Heart left ventricle (tissue), 13 donors: ENCODE data around the gene MTX3.

Experiments
- CTCF ChIP-seq, 12 donors: fragments of 200-600 bp; sonication (generic) in 4 of 12; IDR thresholded peaks; one replicate each; pipeline versions ENCODE4 v1.5.0 to v1.8.0; 2018 to 2022; ENCODE audit warnings: antibody characterized with exemption in 12 of 12, mild to moderate bottlenecking in 5 of 12
- POLR2A ChIP-seq, 2 donors: fragments of 450-650 bp; IDR thresholded peaks; one replicate each; pipeline ENCODE4 v1.6.1; 2017; ENCODE audit warnings: antibody characterized with exemption in 2 of 2, mild to moderate bottlenecking in 2 of 2, moderate library complexity in 2 of 2
- donor health status: ischemic (EF 13 %, LVEDD 7.1; RV severe dilation, severe dysfunction).
- donor health status: DM: no; HTN: yes; CAD: no.
- donor health status: DM: no; HTN: no; CAD: no.
- donor health status: ischemic (EF 25% LVEDD 6.9; RV normal size, moderate dysfunction).
- donor health status: ischemic (EF 25% LVEDD 5.7; RV mildly dilated, moderate dysfunction).
- donor health status: ischemic (EF 35%, LVEDD 5.7; RV mildly dilated, moderate dysfunction).
- donor health status: nonischemic (EF 11% LVEDD 7.7; RV severe dilation, severe dysfunction).
- donor health status: DM: yes; HTN: yes; CAD: no.
- donor health status: PGD.
- donor health status: ischemic (EF 29% LVEDD 5.4; RV normal size, mild dysfunction).
- donor health status: nonischemic (EF 23%, LVEDD 6.1; RV moderate dilation, normal function).

- TF ChIP-seq CTCF (IDR thresholded peaks at IDR 0.05) (no peak), POLR2A (IDR thresholded peaks at IDR 0.05) (no peak)
Measured at GRCh38 chr5:80033513-80033912, 42.5 kb upstream of the MTX3 start.
